SK-N-SH (cell line): Measurements from ENCODE around the gene IQUB. TPM values are rescaled to one million over a fixed set of nuclear protein-coding genes. Genes with fewer than 3 reads are reported as not detected.

Source experiments
- CTCF ChIA-PET: fragments of 300-600, 350-600 bp; formaldehyde crosslinking; extraction: SDS; loops from one replicate; lab custom pipeline; 2021; lab: Yijun Ruan, JAX
- POLR2A ChIA-PET: fragments of 350-600 bp; sonication (Branson Sonifier 250); formaldehyde crosslinking; extraction: SDS; loops from one replicate; lab custom pipeline; 2020; ENCODE audit warnings: antibody characterized with exemption, inconsistent platforms; lab: Yijun Ruan, JAX
- DNase-seq: peaks from one replicate; pipeline ENCODE4 v3.0.0; 2012
- H2AFZ ChIP-seq: fragments of 200-600 bp; sonication (generic); 2 replicates; pipeline ENCODE4 v1.8.1; 2016; ENCODE audit warnings: antibody characterized with exemption, mild to moderate bottlenecking, low read depth
- H3F3A ChIP-seq: fragments of 200-600 bp; sonication (generic); replicated peaks from 2 replicates; pipeline ENCODE3; 2016; ENCODE audit warnings: antibody characterized with exemption, mild to moderate bottlenecking; ENCODE audit not compliant: insufficient read depth
- H3K27ac ChIP-seq, 2 experiments: fragments of 200-500 bp in 1 of 2; fragments of 200-600 bp in 1 of 2; sonication (Bioruptor generic) in 1 of 2; sonication (generic), shearing (Covaris generic) in 1 of 2; 2 replicates each; pipeline versions ENCODE4 v1.5.1 to v1.6.1; 2014 to 2016; ENCODE audit warnings: low read depth in 2 of 2, inconsistent platforms in 1 of 2, low read length in 1 of 2, mild to moderate bottlenecking in 1 of 2, mixed read lengths in 1 of 2
- H3K27me3 ChIP-seq: fragments of 200-600 bp; sonication (generic), shearing (Covaris generic); 2 replicates; pipeline ENCODE4 v1.6.1; 2016; ENCODE audit warnings: mixed run types; ENCODE audit not compliant: insufficient read depth
- H3K36me3 ChIP-seq, 2 experiments: fragments of 200-500 bp in 1 of 2; fragments of 200-600 bp in 1 of 2; sonication (Bioruptor generic) in 1 of 2; sonication (generic) in 1 of 2; replicated peaks in 1 of 2; 2 replicates each; pipeline versions ENCODE3 to v1.5.1; 2014 to 2016; ENCODE audit warnings: low read length in 1 of 2, mild to moderate bottlenecking in 1 of 2; ENCODE audit not compliant: insufficient read depth in 2 of 2, control insufficient read depth in 1 of 2
- H3K4me1 ChIP-seq, 2 experiments: fragments of 200-500 bp in 1 of 2; fragments of 200-600 bp in 1 of 2; sonication (Bioruptor generic) in 1 of 2; sonication (generic), shearing (Covaris generic) in 1 of 2; 2 replicates each; pipeline versions ENCODE4 v1.5.1 to v1.6.1; 2014 to 2016; ENCODE audit warnings: low read depth in 1 of 2, low read length in 1 of 2, mixed run types in 1 of 2; ENCODE audit not compliant: insufficient read depth in 2 of 2, control insufficient read depth in 1 of 2
- H3K4me2 ChIP-seq: fragments of 200-600 bp; sonication (generic), shearing (Covaris generic); 2 replicates; pipeline ENCODE4 v1.6.1; 2017; ENCODE audit warnings: mixed run types
- H3K4me3 ChIP-seq, 2 experiments: fragments of 200-500 bp in 1 of 2; fragments of 200-600 bp in 1 of 2; sonication (Bioruptor generic) in 1 of 2; sonication (generic), shearing (Covaris generic) in 1 of 2; 2 replicates each; pipeline versions ENCODE4 v1.5.1 to v1.8.1; 2014 to 2016; ENCODE audit warnings: low read depth in 2 of 2, inconsistent platforms in 1 of 2, low read length in 1 of 2, mild to moderate bottlenecking in 1 of 2, mixed read lengths in 1 of 2, moderate library complexity in 1 of 2
- H3K79me2 ChIP-seq: fragments of 200-600 bp; sonication (generic); 2 replicates; pipeline ENCODE4 v1.8.1; 2017; ENCODE audit warnings: mild to moderate bottlenecking; ENCODE audit not compliant: insufficient read depth
- H3K9ac ChIP-seq: fragments of 200-600 bp; sonication (generic); 2 replicates; pipeline ENCODE4 v1.6.1; 2017; ENCODE audit warnings: mixed run types
- H3K9me2 ChIP-seq: fragments of 200-600 bp; sonication (generic); 2 replicates; pipeline ENCODE4 v1.6.1; 2017; ENCODE audit warnings: mixed run types
- H3K9me3 ChIP-seq: fragments of 200-600 bp; sonication (generic); 2 replicates; pipeline ENCODE4 v1.6.1; 2017; ENCODE audit warnings: mixed run types, mild to moderate bottlenecking, moderate library complexity
- H4K20me1 ChIP-seq: fragments of 200-600 bp; sonication (generic); 2 replicates; pipeline ENCODE4 v1.6.1; 2017; ENCODE audit warnings: mild to moderate bottlenecking, mixed run types; ENCODE audit not compliant: insufficient read depth
- EP300 ChIP-seq, 2 experiments: IDR thresholded peaks; 2 replicates each; pipeline versions ENCODE4 v1.4.0 to v1.6.1; 2012; ENCODE audit warnings: borderline replicate concordance in 1 of 2, low read depth in 1 of 2, low read length in 1 of 2
- EZH2phosphoT487 ChIP-seq: fragments of 200-600 bp; sonication (generic); IDR thresholded peaks from 2 replicates; pipeline ENCODE4 v1.6.1; 2017; ENCODE audit warnings: low read depth, mixed run types, mild to moderate bottlenecking, antibody characterized with exemption, moderate library complexity, borderline replicate concordance
- FOXJ3 ChIP-seq: sonication (generic); formaldehyde crosslinking; IDR thresholded peaks from 2 replicates; pipeline ENCODE4 v1.5.1; 2020; ENCODE audit warnings: mild to moderate bottlenecking, missing genetic modification reagents
- FOXM1 ChIP-seq: IDR thresholded peaks from 2 replicates; pipeline ENCODE4 v1.4.0; 2012; ENCODE audit warnings: low read depth, mild to moderate bottlenecking
- GABPA ChIP-seq: IDR thresholded peaks from 2 replicates; pipeline ENCODE4 v1.4.0; 2012; ENCODE audit warnings: low read depth, mild to moderate bottlenecking
- JUND ChIP-seq: IDR thresholded peaks from 2 replicates; pipeline ENCODE4 v1.4.0; 2012
- MEF2A ChIP-seq: IDR thresholded peaks from 2 replicates; pipeline ENCODE4 v1.4.0; 2012; ENCODE audit warnings: low read depth, borderline replicate concordance
- MXI1 ChIP-seq: IDR thresholded peaks from 2 replicates; pipeline ENCODE4 v1.6.1; 2012; ENCODE audit warnings: mild to moderate bottlenecking, low read depth, low read length, improper control_type of control experiment
- NRF1 ChIP-seq: IDR thresholded peaks from 2 replicates; pipeline ENCODE4 v1.6.1; 2012; ENCODE audit warnings: low read depth, mild to moderate bottlenecking, low read length
- RAD21 ChIP-seq: IDR thresholded peaks from 2 replicates; pipeline ENCODE4 v1.6.1; 2012; ENCODE audit warnings: mild to moderate bottlenecking, low read length
- RFX5 ChIP-seq: IDR thresholded peaks from 2 replicates; pipeline ENCODE4 v1.6.1; 2012; ENCODE audit warnings: mild to moderate bottlenecking, improper control_type of control experiment, low read length
- SIN3A ChIP-seq: IDR thresholded peaks from 2 replicates; pipeline ENCODE4 v1.6.1; 2012; ENCODE audit warnings: low read depth, mild to moderate bottlenecking, low read length, moderate library complexity, borderline replicate concordance
- TEAD4 ChIP-seq: IDR thresholded peaks from 2 replicates; pipeline ENCODE4 v1.4.0; 2012; ENCODE audit warnings: mild to moderate bottlenecking, borderline replicate concordance; ENCODE audit not compliant: insufficient read depth
- YY1 ChIP-seq: IDR thresholded peaks from 2 replicates; pipeline ENCODE4 v1.4.0; 2012; ENCODE audit warnings: low read depth, mild to moderate bottlenecking
- WGBS: methylation state at CpG from one replicate; pipeline ENCODE4 v1.1.6; 2017; ENCODE audit warnings: low lambda C conversion rate; 5-methylcytosine and 5-hydroxymethylcytosine counted together
- polyA plus RNA-seq, 3 experiments: library from polyadenylated mRNA; depleted of rRNA; stranded (reverse); fragments of >200 nt; gene quantifications; 2 replicates each; pipeline ENCODE4 v1.2.3, GENCODE V29; 2012
- TF ChIP-seq, protein P1 (sequence below): fragments of 150-350 bp; IDR thresholded peaks from 2 replicates; pipeline ENCODE4 v1.6.1; 2017; ENCODE audit warnings: antibody characterized with exemption, low read length, low read depth, borderline replicate concordance
- TF ChIP-seq, protein P2 (sequence below): IDR thresholded peaks from 2 replicates; pipeline ENCODE4; 2012
- TF ChIP-seq, protein P3 (sequence below): fragments of 200-600 bp; sonication (generic); IDR thresholded peaks from 2 replicates; pipeline ENCODE4 v1.6.1; 2017; ENCODE audit warnings: antibody characterized with exemption, mild to moderate bottlenecking, moderate library complexity
- TF ChIP-seq, protein P4 (sequence below): IDR thresholded peaks from 2 replicates; pipeline ENCODE4 v1.4.0; 2012; ENCODE audit warnings: low read depth
- TF ChIP-seq, protein P5 (sequence below): IDR thresholded peaks from 2 replicates; pipeline ENCODE4 v1.6.1; 2012; ENCODE audit warnings: mild to moderate bottlenecking, low read depth, low read length, moderate library complexity

IQUB gene
- polyA plus RNA-seq, 1 of the 3 experiments (the other 2 are of a cell fraction): 0.10 TPM

DNA sequence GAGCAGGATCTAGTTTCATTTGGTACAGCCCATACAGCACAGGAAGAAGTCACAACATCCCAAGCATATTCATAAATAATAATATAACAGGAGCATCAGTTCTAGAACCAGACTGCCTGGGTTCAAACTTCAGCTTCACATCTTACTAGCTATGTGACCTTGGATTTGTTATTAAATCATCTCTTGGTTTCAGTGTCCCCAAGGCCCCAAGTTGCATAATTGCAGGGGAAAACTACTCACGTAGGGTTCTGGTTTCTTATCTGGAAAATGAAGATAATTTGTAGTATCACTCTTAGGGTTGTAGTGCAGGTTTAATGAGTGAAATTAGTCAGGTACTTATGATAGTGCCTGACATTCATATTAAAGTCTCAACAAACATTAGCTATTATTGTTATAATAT is 5.5 kb upstream of the IQUB start:
- Histone ChIP-seq H3K4me1 (peaks cover 3 to 20% of the 10 kb centered on the region in 2 experiments; a peak in 3 of 4 replicates), H3K9me3 (no peaks in the 10 kb centered on the region), H2AFZ (no peak overlapping the region), H3K4me2 (no peak overlapping the region), H3K9ac (no peak overlapping the region), H3K27ac (no peak overlapping the region), H4K20me1 (no peaks in the 10 kb centered on the region), H3F3A (peaks cover 24% of the 10 kb centered on the region), H3K4me3 (no peak overlapping the region), H3K36me3 (peaks cover 17 to 27% of the 10 kb centered on the region in 2 experiments), H3K9me2 (no peaks in the 10 kb centered on the region), H3K79me2 (no peaks in the 10 kb centered on the region; the same call in 1 of the 2 replicates), H3K27me3 (no peaks in the 10 kb centered on the region)
- POLR2A ChIA-PET: no interaction called here
- 89% methylated on average over 1 of the region's 1 CpG for WGBS
- DNase-seq: no peak
- TF ChIP-seq JUND (no peak), RFX5 (no peak)
- CTCF ChIA-PET: interaction anchor here (0.6 to 5.0 kb wide), 6 partner anchors 11 to 1802 kb away, joined by 3 to 69 read pairs (median 3); no protein-coding TSS in a partner anchor

DNA sequence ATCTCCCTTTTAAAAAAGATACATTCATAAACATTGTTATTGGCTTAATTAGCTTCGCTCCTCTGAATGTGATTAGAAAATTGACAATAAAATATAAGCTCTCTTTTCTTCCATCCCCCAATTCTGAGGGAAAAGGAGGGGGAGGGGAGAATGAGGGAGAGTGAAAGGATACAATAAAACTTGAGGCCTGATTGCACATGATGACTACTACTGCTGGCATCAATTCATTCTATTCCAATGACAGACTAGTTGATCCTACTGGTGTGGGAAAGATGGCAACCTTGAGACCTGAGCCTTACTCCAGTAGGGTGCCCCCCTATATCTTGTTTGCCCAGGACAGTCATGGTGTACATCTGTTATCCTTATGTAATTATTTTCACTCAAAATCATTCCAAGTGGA is 4.5 kb upstream of the IQUB start:
- peaks cover 17 to 23% of the 10 kb centered on the region in 2 experiments for H3K36me3 ChIP-seq
- DNase-seq: no peak
- POLR2A ChIA-PET: no interaction called here
- H3K27ac ChIP-seq: peak overlapping the region in 1 of 2 experiments; percentile 78; a peak in 2 of 4 replicates
- no peak overlapping the region for H3K4me3 ChIP-seq
- H4K20me1 ChIP-seq: no peaks in the 10 kb centered on the region
- H3F3A ChIP-seq: peaks cover 28% of the 10 kb centered on the region
- H2AFZ ChIP-seq: no peak overlapping the region
- H3K9me3 ChIP-seq: no peaks in the 10 kb centered on the region
- H3K4me1 ChIP-seq: peaks cover 6 to 20% of the 10 kb centered on the region in 2 experiments
- no peaks in the 10 kb centered on the region; the same call in 1 of the 2 replicates for H3K79me2 ChIP-seq
- H3K27me3 ChIP-seq: no peaks in the 10 kb centered on the region
- TF ChIP-seq, protein P1, sequence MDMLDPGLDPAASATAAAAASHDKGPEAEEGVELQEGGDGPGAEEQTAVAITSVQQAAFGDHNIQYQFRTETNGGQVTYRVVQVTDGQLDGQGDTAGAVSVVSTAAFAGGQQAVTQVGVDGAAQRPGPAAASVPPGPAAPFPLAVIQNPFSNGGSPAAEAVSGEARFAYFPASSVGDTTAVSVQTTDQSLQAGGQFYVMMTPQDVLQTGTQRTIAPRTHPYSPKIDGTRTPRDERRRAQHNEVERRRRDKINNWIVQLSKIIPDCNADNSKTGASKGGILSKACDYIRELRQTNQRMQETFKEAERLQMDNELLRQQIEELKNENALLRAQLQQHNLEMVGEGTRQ: no peak
- TF ChIP-seq NRF1 (no peak), RAD21 (no peak), MEF2A (no peak), TEAD4 (no peak), RFX5 (no peak), FOXJ3 (CRISPR knock-in tag) (no peak), GABPA (no peak), FOXM1 (no peak), YY1 (no peak), EZH2phosphoT487 (no peak), MXI1 (no peak), EP300 (IDR thresholded peaks at IDR 0.05; ENCODE audit: borderline replicate concordance in 1 of 2, low read depth in 1 of 2, low read length in 1 of 2) (no peak), SIN3A (no peak)
- TF ChIP-seq, protein P2, sequence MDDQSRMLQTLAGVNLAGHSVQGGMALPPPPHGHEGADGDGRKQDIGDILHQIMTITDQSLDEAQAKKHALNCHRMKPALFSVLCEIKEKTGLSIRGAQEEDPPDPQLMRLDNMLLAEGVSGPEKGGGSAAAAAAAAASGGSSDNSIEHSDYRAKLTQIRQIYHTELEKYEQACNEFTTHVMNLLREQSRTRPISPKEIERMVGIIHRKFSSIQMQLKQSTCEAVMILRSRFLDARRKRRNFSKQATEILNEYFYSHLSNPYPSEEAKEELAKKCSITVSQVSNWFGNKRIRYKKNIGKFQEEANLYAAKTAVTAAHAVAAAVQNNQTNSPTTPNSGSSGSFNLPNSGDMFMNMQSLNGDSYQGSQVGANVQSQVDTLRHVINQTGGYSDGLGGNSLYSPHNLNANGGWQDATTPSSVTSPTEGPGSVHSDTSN: no peak
- TF ChIP-seq, protein P3, sequence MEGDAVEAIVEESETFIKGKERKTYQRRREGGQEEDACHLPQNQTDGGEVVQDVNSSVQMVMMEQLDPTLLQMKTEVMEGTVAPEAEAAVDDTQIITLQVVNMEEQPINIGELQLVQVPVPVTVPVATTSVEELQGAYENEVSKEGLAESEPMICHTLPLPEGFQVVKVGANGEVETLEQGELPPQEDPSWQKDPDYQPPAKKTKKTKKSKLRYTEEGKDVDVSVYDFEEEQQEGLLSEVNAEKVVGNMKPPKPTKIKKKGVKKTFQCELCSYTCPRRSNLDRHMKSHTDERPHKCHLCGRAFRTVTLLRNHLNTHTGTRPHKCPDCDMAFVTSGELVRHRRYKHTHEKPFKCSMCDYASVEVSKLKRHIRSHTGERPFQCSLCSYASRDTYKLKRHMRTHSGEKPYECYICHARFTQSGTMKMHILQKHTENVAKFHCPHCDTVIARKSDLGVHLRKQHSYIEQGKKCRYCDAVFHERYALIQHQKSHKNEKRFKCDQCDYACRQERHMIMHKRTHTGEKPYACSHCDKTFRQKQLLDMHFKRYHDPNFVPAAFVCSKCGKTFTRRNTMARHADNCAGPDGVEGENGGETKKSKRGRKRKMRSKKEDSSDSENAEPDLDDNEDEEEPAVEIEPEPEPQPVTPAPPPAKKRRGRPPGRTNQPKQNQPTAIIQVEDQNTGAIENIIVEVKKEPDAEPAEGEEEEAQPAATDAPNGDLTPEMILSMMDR: no peak
- TF ChIP-seq, protein P4, sequence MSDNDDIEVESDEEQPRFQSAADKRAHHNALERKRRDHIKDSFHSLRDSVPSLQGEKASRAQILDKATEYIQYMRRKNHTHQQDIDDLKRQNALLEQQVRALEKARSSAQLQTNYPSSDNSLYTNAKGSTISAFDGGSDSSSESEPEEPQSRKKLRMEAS: no peak
- TF ChIP-seq, protein P5, sequence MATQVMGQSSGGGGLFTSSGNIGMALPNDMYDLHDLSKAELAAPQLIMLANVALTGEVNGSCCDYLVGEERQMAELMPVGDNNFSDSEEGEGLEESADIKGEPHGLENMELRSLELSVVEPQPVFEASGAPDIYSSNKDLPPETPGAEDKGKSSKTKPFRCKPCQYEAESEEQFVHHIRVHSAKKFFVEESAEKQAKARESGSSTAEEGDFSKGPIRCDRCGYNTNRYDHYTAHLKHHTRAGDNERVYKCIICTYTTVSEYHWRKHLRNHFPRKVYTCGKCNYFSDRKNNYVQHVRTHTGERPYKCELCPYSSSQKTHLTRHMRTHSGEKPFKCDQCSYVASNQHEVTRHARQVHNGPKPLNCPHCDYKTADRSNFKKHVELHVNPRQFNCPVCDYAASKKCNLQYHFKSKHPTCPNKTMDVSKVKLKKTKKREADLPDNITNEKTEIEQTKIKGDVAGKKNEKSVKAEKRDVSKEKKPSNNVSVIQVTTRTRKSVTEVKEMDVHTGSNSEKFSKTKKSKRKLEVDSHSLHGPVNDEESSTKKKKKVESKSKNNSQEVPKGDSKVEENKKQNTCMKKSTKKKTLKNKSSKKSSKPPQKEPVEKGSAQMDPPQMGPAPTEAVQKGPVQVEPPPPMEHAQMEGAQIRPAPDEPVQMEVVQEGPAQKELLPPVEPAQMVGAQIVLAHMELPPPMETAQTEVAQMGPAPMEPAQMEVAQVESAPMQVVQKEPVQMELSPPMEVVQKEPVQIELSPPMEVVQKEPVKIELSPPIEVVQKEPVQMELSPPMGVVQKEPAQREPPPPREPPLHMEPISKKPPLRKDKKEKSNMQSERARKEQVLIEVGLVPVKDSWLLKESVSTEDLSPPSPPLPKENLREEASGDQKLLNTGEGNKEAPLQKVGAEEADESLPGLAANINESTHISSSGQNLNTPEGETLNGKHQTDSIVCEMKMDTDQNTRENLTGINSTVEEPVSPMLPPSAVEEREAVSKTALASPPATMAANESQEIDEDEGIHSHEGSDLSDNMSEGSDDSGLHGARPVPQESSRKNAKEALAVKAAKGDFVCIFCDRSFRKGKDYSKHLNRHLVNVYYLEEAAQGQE: no peak
- TF ChIP-seq, all 33 proteins: peak for 0
- H3K9me2 ChIP-seq: no peaks in the 10 kb centered on the region
- no peak overlapping the region for H3K4me2 ChIP-seq
- no peak overlapping the region for H3K9ac ChIP-seq
- WGBS: 98% methylated on average over 1 of the region's 1 CpG
- CTCF ChIA-PET: interaction anchor here (0.7 to 5.0 kb wide), 6 partner anchors 8 to 149 kb away, joined by 3 to 69 read pairs (median 4); no protein-coding TSS in a partner anchor
